Fibroblast of pulmonary artery (primary cell): ENCODE data around the gene INPP4B.

ENCODE experiments used
- DNase-seq: peaks from one replicate; pipeline ENCODE4 v3.0.0-alpha.2; 2010; ENCODE audit warnings: low read depth
- H3K4me3 ChIP-seq: replicated peaks from 2 replicates; pipeline ENCODE4 v1.5.1; 2011; ENCODE audit warnings: low read depth, mild to moderate bottlenecking, control low read depth, low read length, moderate library complexity
- CTCF ChIP-seq: IDR thresholded peaks from 2 replicates; pipeline ENCODE4 v1.5.1; 2011; ENCODE audit warnings: mild to moderate bottlenecking, control low read depth, low read length, inconsistent platforms; ENCODE audit errors: missing control alignments

The INPP4B gene

GRCh38 chr4:142104041-142104440, 742.1 kb downstream of the INPP4B start:
- DNase-seq = no peak
- H3K4me3 ChIP-seq = no peak overlapping the region
- TF ChIP-seq CTCF = no peak

- no peak overlapping the region for H3K4me3 ChIP-seq
- no peak for TF ChIP-seq CTCF
- no peak for DNase-seq
Measured at GRCh38 chr4:142101401-142101800, 744.7 kb downstream of the INPP4B start.

- no peak for DNase-seq
- no peak overlapping the region for H3K4me3 ChIP-seq
- no peak for TF ChIP-seq CTCF
Measured at GRCh38 chr4:142100941-142101340, 745.2 kb downstream of the INPP4B start.

GRCh38 chr4:142098900-142099545, 747.1 kb downstream of the INPP4B start:
- DNase-seq = no peak
- TF ChIP-seq CTCF = no peak
- no peak overlapping the region for H3K4me3 ChIP-seq

- H3K4me3 ChIP-seq = no peak overlapping the region
- TF ChIP-seq CTCF = no peak
- no peak for DNase-seq
Measured at GRCh38 chr4:142098380-142098779, 747.7 kb downstream of the INPP4B start.

GRCh38 chr4:142097015-142097414, 749.1 kb downstream of the INPP4B start:
- no peak for TF ChIP-seq CTCF
- DNase-seq = no peak
- H3K4me3 ChIP-seq = no peak overlapping the region
